Tibial artery (tissue), 4 donors: ENCODE results near the gene SLC38A5.
A peak's percentile ranks its signal among the peaks of the same experiment; 100 is the strongest.

Source experiments
- DNase-seq, 2 donors: peaks; one replicate each; pipeline ENCODE4 v3.0.0-alpha.2; 2019
- H3K27ac ChIP-seq, 2 donors: fragments of 200-600 bp; sonication (generic) in 1 of 2; 1 replicate in 1 of 2; 2 replicates in 1 of 2; pipeline ENCODE4 v1.5.1; 2018 to 2019; ENCODE audit warnings: mild to moderate bottlenecking in 1 of 2
- H3K27me3 ChIP-seq, 2 donors: fragments of 200-600 bp; sonication (generic) in 1 of 2; one replicate each; pipeline versions ENCODE4 v1.5.1 to v1.6.0; 2016 to 2019
- H3K36me3 ChIP-seq, 3 donors: fragments of 200-600 bp; sonication (generic) in 2 of 3; one replicate each; pipeline ENCODE4 v1.5.1; 2016 to 2019; ENCODE audit warnings: mild to moderate bottlenecking in 2 of 3
- H3K4me1 ChIP-seq, 4 donors: fragments of 200-600 bp; sonication (generic) in 2 of 4; 1 replicate in 3 of 4; 2 replicates in 1 of 4; pipeline ENCODE4 v1.5.1; 2016 to 2019
- H3K4me3 ChIP-seq, 2 donors: fragments of 200-600 bp; sonication (generic) in 1 of 2; 1 replicate in 1 of 2; 2 replicates in 1 of 2; pipeline ENCODE4 v1.5.1; 2018 to 2019; ENCODE audit warnings: mild to moderate bottlenecking in 2 of 2
- H3K9me3 ChIP-seq, 3 donors: fragments of 200-600 bp; sonication (generic) in 1 of 3; one replicate each; pipeline ENCODE4 v1.5.1; 2016 to 2019
- intact Hi-C: fragments of 100-400 bp; cut with DNase I; formaldehyde crosslinking; loops from one replicate; pipeline ENCODE4 v1.15.0; 2023; ENCODE audit warnings: low total_unique reads
- TF ChIP-seq, protein P1 (sequence below), 2 experiments: fragments of 200-600 bp in 1 of 2; fragments of 450-650 bp in 1 of 2; IDR thresholded peaks; one replicate each; pipeline ENCODE4 v1.5.1; 2017 to 2019; ENCODE audit warnings: antibody characterized with exemption in 2 of 2, mild to moderate bottlenecking in 1 of 2, moderate library complexity in 1 of 2

The SLC38A5 gene

DNA sequence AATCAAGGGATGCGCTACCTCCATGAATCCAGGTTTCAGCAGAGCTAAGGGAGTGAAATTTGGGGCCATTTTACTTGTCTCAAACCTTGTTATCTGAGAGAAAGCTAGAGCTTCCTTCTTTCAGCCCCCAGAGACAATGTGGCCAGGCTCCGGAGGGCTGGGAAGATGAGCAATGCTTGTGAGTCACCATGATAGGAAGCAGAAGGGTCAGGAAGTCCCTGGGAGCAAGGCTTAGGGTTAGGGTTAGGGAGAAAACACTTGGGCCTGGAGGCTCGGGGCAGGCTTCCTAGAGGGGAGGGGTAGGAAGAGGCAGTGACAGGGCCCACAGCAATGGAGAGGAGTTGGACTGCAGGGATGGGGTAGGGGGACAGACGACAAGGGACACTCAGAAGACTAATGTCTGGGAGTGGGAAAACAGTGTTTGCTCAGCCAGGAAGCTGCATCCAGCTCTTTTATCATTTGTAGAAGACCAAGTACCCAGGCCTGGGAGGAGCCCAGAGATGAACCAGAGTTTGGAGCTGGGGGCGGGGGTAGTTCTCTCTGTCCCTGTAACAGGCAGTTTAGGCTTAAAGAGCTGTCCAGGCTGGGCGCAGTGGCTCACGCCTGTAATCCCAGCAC, 22.3 kb upstream of the SLC38A5 start:
- Histone ChIP-seq H3K27ac (no peak overlapping the region), H3K27me3 (no peaks in the 10 kb centered on the region)
- TF ChIP-seq, protein P1, sequence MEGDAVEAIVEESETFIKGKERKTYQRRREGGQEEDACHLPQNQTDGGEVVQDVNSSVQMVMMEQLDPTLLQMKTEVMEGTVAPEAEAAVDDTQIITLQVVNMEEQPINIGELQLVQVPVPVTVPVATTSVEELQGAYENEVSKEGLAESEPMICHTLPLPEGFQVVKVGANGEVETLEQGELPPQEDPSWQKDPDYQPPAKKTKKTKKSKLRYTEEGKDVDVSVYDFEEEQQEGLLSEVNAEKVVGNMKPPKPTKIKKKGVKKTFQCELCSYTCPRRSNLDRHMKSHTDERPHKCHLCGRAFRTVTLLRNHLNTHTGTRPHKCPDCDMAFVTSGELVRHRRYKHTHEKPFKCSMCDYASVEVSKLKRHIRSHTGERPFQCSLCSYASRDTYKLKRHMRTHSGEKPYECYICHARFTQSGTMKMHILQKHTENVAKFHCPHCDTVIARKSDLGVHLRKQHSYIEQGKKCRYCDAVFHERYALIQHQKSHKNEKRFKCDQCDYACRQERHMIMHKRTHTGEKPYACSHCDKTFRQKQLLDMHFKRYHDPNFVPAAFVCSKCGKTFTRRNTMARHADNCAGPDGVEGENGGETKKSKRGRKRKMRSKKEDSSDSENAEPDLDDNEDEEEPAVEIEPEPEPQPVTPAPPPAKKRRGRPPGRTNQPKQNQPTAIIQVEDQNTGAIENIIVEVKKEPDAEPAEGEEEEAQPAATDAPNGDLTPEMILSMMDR (IDR thresholded peaks at IDR 0.05) = no peak

GRCh38 chrX:48491809-48492208, 21.7 kb upstream of the SLC38A5 start:
- no peak for DNase-seq
- no peak overlapping the region for H3K4me3 ChIP-seq
- intact Hi-C loops = no loop called here
- TF ChIP-seq, protein P1 (IDR thresholded peaks at IDR 0.05) = no peak
- H3K36me3 ChIP-seq = no peaks in the 10 kb centered on the region
- H3K4me1 ChIP-seq = no peaks in the 10 kb centered on the region
- no peaks in the 10 kb centered on the region for H3K27me3 ChIP-seq
- peaks cover 0 to 22% (median 0%) of the 10 kb centered on the region in 3 donors for H3K9me3 ChIP-seq
- H3K27ac ChIP-seq = no peak overlapping the region

More for the DNA sequence above, 22.3 kb upstream of the SLC38A5 start:
- intact Hi-C loops = no loop called here
- no peak overlapping the region for H3K4me3 ChIP-seq
- no peak for DNase-seq
- H3K4me1 ChIP-seq = no peaks in the 10 kb centered on the region
- peaks cover 0 to 22% (median 0%) of the 10 kb centered on the region in 3 donors for H3K9me3 ChIP-seq
- no peaks in the 10 kb centered on the region for H3K36me3 ChIP-seq

DNA sequence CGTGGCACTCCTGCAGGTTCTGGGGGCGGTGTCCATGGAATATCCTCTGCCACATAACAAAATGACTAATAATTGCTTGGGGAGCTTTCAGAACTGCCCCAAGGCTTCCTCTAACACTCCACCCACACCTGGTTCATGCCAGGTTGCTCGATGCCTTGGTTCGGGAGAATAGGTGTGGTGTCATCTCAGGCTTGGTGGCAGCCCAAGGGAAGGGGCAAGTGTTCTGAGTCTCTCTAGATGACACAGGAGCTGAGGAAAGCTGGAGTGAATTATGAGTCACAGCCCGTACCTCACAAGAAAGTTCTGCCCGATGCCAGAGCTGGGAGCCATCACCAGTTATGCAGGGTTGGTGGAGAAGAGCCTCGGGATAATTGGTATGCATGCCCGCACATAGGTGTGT, 20.6 kb upstream of the SLC38A5 start:
- H3K9me3 ChIP-seq = peaks cover 0 to 22% (median 0%) of the 10 kb centered on the region in 3 donors
- intact Hi-C loops = no loop called here
- H3K4me3 ChIP-seq = no peak overlapping the region
- TF ChIP-seq, protein P1 (IDR thresholded peaks at IDR 0.05) = no peak
- H3K36me3 ChIP-seq = no peaks in the 10 kb centered on the region
- no peaks in the 10 kb centered on the region for H3K27me3 ChIP-seq
- H3K4me1 ChIP-seq = no peaks in the 10 kb centered on the region
- DNase-seq = no peak
- H3K27ac ChIP-seq = no peak overlapping the region

DNA sequence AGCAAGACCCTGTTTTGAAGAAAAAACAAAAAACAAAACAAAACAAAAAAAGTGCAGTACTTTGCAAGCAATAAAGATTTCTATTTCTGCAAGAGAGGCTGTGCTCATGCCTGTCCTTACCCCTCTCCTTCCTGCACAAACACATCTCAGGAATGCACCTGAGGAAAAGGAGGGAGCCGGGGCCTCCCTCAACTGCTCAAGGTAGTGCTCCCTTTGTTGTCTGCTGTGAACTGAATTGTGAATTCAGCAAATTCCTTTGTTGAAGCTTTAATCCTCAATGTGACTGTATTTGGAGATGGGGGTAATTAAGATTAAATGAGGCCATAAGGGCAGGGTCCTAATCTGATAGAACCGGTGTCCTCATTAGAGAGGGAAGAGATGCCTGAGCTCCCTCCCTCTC, 19.8 kb upstream of the SLC38A5 start:
- H3K36me3 ChIP-seq = peaks cover 0 to 2% (median 0%) of the 10 kb centered on the region in 3 donors
- no peaks in the 10 kb centered on the region for H3K4me1 ChIP-seq
- TF ChIP-seq, protein P1 (IDR thresholded peaks at IDR 0.05) = no peak
- no peak overlapping the region for H3K27ac ChIP-seq
- DNase-seq = no peak
- H3K4me3 ChIP-seq = no peak overlapping the region
- intact Hi-C loops = no loop called here
- H3K27me3 ChIP-seq = no peaks in the 10 kb centered on the region
- H3K9me3 ChIP-seq = peaks cover 0 to 17% (median 0%) of the 10 kb centered on the region in 3 donors

DNA sequence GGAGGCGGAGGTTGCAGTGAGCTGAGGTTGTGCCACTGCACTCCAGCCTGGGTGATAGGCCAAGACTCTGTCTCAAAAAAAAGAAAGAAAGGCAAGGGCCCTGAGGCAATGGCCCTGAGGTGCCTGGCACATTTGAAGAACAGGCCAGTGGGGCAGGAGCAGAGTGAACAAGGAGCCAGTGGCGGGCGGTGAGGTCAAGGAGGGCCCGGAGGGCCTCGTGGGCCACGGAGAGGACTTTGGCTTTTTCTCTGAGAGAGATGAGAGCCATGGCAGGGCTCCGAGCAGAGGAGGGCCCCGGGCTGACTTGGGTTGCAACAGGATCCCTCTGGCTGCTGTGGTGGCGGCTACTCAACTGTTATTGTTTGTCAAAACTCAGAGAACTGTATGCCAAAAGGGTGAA, 19.2 kb upstream of the SLC38A5 start:
- intact Hi-C loops = no loop called here
- DNase-seq = peak in 1 of 2 donors; percentile 17

More for the DNA sequence above, 19.2 kb upstream of the SLC38A5 start:
- Histone ChIP-seq H3K27ac (no peak overlapping the region), H3K4me1 (no peaks in the 10 kb centered on the region), H3K4me3 (no peak overlapping the region), H3K36me3 (peaks cover 0 to 8% (median 0%) of the 10 kb centered on the region in 3 donors), H3K9me3 (peaks cover 0 to 15% (median 0%) of the 10 kb centered on the region in 3 donors), H3K27me3 (no peaks in the 10 kb centered on the region)
- TF ChIP-seq, protein P1 (IDR thresholded peaks at IDR 0.05) = no peak
